ENCODE data around the gene EIF2B1. TPM values are rescaled to one million over a fixed set of nuclear protein-coding genes. Genes with fewer than 3 reads are reported as not detected.

EIF2B1 gene
- 27.9 TPM for total RNA-seq
- long read RNA-seq, transcript EIF2B1-201 (9 exons, 2,477 nt) = major isoform, 76 of 89 reads
- long read RNA-seq, partial matches to known transcripts = 4 of 89 reads
- long read RNA-seq, other reads (novel, unspliced or antisense) = 9 of 89 reads

DNA sequence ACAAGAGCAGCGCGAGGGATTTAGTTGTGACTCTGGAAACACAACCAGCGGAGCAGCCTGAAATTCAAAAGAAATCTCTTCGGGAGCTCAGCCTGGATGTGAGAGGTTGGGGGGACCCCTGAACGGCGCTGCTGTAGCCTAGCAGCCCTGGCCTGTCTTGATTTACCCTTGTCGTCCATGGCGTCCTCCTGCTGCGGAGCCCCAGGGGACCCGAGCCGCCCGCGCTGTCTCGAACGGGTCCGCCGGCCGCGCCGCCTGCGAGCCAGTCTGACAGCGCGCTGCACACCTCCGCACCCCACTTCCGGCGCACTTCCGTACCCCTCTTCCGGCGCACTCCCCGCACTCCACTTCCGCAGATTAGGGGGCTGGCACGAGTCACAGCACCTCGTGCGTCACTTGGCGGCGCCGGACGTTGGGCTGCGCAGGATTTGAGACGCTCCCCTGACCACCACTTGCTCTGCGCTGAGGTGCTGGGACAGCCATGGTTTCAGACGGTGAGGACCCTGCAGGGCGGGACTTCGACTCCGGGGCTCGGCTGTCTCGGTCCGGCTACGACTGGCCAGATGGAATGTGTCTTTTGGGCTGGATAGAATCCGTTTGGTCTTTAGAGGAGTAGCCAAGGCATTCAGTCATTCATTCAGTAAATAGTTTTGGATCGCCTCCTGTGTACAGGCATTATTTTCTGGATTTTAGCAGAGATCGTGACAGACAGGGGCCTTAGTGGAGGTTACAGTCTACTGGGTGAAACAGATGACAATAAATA is at the start of gene EIF2B1, which contains the start of gene GTF2H3:
Gene EIF2B1 (minus strand): TSS at position 308 of the 763 bp plus-strand sequence. CDS start 129 bp downstream, at position 179.
Gene GTF2H3 (plus strand): TSS at position 451 of the 763 bp plus-strand sequence. CDS start 31 bp downstream, at position 482.
- peak; percentile 96 for DNase-seq (ENCODE audit: low spot score)

DNA sequence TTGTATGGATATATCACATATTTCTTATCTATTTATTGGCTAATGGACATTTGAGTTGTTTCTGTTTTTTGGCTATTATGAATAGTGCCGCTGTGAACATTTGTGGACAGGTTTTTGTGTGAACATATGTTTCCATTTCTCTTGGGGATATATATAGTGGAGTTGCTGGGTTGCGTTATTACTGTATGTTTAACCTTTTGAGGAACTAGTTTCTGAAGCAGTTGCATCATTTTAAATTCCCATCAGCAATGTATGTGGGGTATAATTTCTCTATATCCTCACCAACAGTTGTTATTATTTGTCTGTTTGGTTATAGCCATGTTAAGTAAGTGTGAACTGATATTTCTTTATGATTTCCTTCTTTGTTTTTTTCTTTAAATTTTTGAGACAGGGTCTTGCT is 48.1 kb upstream of the EIF2B1 start:
- intact Hi-C loops (cut with DNase I) = no loop called here
- DNase-seq (ENCODE audit: low spot score) = no peak

More for the DNA sequence above, at the start of gene EIF2B1, which contains the start of gene GTF2H3:
- intact Hi-C loops (cut with DNase I) = loop anchor here (10.0 kb wide), 1 partner anchor 81 kb away; the partner anchor contains the start of gene ATP6V0A2

DNA sequence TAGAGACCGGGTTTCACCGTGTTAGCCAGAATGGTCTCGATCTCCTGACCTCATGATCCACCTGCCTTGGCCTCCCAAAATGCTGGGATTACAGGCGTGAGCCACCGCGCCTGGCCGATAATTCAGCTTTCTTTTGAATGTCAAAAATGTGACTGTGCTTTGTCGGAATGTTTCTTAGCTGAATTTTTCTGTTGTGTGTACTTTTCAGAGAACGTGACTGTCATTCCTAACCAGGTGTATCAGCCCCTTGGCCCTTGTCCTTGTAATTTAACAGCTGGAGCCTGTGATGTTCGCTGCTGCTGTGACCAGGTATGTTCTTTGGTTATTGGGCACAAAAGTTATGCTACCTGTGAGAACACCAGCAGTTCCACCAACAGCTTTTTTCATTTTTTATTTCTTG is 45.5 kb upstream of the EIF2B1 start:
- no peak for DNase-seq (ENCODE audit: low spot score)
- intact Hi-C loops (cut with DNase I) = no loop called here

DNA sequence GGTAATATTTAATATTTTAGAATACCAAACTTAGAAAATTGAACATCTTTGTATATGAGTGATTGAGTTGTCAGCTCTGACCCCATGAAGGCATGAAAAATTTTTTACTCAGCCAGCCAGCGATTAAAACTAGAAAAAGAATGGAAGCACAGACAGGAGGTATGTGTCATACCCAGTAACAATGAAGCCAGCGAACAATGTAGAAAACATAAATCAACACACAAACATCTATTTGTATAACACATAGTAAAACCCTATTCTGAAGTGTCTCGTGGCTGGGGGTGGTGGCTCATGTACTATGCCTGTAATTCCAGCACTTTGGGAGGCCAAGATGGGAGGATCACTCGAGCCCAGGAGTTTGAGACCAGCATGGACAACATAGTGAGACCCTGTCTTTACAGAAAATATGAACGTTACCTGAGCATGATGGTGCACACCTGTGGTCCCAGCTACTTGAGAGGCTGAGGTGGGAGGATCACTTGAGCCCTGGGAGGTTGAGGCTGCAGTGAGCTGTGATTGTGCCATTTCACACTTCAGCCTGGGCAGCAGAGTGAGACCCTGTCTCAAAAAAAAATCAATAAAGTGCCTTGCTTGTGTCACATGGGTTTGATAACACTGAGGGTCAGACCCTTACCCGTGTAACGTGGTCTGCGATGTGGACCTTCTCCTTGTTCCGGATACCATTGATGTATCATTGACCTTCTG is 43.3 kb upstream of the EIF2B1 start:
- DNase-seq (ENCODE audit: low spot score) = no peak

DNA sequence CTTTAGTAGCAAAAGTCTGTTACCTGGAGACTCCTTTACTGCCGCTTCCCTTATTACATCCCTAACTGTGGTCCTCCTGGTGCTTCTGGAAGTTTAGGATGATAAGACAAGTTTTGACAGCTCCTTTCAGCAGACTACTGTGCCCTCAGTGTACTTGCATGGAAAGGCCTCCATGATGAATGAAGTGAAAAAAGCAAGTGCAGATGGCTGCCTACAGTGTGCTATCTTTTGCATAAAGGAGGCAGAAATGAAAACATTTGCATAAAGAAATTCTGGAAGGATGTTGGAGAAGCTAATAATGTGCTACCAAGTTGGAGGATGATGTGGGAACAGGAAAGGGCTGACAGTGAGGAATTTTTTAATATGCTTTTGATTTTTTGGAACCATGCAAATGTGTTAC is 42.0 kb upstream of the EIF2B1 start:
- intact Hi-C loops (cut with DNase I) = no loop called here
- DNase-seq (ENCODE audit: low spot score) = no peak

More for the DNA sequence above, 43.3 kb upstream of the EIF2B1 start:
- intact Hi-C loops (cut with DNase I) = no loop called here

DNA sequence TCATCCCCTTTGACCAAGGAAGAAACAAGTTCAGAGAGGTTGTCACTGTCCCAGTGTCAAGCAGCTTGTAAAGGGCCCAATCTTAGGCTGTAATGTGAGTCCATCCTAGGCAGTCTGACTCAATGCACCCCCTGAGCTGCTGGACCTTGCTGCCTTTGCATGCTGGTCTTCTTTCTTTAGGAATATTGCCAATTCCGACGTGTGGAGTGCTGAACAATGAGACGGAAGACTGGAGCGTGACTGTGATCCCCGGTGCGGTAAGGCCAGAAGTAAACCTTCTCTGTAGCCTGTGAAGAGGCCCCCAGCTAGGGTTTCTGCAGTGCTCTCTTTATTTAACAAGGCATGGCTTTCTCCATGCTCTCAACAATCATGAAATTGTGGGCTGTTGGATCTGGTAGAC is 38.4 kb upstream of the EIF2B1 start:
- intact Hi-C loops (cut with DNase I) = no loop called here
- DNase-seq (ENCODE audit: low spot score) = no peak

DNA sequence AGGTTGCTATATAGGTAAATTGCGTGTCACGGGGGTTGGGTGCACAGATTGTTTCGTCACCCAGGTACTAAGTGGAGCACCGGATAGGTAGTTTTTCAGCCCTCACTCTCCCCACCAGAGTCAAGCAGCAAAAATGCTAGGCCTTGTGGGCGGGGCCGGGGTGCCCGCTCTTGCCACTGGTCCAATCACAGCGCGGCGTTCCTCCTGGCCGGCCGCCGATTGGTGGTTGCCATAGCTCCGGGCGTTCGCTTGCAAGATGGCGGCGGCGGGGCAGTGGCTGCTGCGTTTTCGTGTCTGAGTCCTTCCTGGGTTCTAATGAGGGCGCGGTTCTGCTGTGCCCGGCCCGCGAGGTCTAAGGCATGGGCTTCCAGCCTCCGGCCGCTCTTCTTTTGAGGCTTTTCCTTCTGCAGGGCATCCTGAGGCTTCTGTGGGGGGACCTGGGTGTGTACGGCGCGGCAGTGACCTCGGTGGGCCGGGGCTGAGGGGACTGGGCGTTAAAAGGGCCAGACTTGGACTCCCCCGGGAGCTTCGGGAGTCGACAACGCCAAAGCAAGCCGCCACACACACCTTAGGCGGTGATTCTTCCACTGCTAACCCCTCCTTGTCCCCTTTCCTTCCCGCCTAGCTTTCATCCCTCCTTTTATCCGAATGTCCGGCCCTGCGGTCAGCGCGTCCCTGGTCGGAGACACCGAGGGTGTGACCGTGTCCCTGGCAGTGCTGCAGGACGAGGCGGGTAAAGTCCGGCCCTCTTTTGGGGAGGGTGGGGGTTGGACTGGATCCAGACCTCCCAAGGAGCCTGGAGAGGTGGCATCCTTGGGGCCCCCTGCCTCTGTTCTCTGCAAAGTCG is 37.6 kb upstream of the EIF2B1 start, which contains the start of gene TCTN2:
Gene TCTN2 (plus strand): TSS at position 232 of the 847 bp plus-strand sequence. CDS start 128 bp downstream, at position 360.
- intact Hi-C loops (cut with DNase I) = no loop called here

DNA sequence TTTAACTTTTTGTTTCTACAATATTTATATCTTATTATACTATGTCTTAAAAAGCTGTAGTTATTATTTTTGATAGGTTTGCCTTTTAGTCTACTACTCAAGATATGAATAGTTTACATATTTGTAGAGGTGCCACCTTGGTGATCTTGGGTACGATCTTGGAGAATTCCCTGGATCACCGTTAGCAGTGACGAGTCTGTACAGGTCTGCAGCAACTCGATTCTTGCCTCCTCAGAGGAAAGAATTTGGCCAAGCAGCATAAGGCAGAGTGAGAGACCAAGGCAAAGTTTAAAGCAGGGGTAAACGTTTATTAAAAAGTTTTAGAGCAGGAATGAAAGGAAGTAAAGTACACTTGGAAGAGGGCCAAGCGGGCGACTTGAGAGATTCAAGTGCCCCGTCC is 34.3 kb upstream of the EIF2B1 start:
- intact Hi-C loops (cut with DNase I) = no loop called here
- DNase-seq (ENCODE audit: low spot score) = no peak

More for the DNA sequence above, 37.6 kb upstream of the EIF2B1 start, which contains the start of gene TCTN2:
- DNase-seq (ENCODE audit: low spot score) = peak; percentile 96

DNA sequence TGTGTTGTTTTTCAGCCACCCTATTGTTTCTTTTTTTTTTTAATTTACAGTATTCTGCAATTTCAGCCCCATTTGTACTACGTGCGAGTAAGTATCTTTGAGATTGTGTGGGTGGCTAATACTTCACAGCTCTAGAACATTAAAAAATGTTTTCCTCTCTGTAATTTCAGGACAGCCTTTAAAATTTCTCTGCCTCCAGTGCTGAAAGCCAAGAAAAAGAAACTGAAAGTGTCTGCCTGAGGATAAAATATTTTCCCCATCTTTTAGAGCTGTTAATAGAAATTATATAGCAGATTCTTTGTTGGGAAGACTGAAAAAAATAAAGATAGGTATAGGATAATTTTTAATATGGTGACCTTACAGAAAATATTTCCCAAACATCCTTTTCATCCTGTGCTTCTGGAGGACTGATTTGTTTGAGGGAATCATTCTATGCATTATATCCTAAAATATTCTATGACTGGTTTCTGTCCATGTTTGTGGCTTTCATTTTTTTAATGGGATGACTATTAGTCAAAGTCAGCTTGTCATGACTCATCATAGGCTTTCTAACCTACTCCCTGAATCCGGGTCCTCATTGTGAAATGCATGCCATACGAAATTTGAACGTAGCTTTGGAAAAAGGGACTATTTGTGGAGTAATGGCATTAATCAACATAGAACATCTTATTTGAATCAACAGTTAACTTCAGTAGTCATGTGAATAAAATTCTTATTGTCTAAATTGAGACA is 26.7 kb upstream of the EIF2B1 start:
- no peak for DNase-seq (ENCODE audit: low spot score)
- intact Hi-C loops (cut with DNase I) = loop anchor here (10.0 kb wide), 1 partner anchor 325 kb away; no protein-coding TSS in a partner anchor

DNA sequence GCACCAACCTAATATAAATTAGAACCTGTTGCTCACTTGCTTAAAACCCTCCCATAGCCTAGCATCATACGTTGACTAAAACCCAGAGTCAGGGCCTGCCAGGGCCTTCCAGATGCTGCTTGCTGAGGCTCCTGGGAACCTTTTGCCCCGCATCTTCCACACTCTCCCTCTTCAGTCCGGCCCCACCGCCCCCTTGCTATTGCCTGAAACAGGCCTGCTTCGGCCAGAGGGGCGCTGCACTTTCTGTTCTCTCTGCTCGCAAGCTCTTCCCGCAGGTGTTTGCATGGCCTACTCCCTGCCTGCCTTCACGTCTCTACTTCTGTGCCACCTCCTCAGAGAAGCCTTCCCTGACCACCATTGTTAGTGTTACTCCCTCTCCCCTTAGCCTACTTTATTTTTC is 23.7 kb upstream of the EIF2B1 start:
- DNase-seq (ENCODE audit: low spot score) = no peak
- intact Hi-C loops (cut with DNase I) = loop anchor here (10.0 kb wide), 1 partner anchor 328 kb away; no protein-coding TSS in a partner anchor

DNA sequence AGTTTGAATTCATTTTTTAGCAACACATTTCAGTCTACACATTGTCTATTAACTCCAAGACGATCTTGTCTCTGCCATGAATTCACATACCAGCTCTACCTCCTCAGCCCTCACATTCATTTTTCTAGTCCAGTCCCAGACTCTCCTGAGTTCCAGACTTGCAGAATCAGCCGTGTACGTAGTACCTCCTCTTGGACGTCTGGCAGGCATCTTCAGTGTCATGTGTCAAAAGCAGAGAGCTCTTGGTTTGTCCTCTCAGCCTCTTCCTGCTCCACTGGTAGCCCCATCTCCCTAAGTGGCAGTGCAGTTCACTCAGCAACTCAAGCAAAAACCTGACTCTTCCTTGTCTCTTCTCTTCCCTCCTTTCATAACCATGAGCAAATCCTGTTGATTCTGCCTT is 22.9 kb upstream of the EIF2B1 start:
- no peak for DNase-seq (ENCODE audit: low spot score)
- intact Hi-C loops (cut with DNase I) = loop anchor here (10.0 kb wide), 1 partner anchor 328 kb away; no protein-coding TSS in a partner anchor

DNA sequence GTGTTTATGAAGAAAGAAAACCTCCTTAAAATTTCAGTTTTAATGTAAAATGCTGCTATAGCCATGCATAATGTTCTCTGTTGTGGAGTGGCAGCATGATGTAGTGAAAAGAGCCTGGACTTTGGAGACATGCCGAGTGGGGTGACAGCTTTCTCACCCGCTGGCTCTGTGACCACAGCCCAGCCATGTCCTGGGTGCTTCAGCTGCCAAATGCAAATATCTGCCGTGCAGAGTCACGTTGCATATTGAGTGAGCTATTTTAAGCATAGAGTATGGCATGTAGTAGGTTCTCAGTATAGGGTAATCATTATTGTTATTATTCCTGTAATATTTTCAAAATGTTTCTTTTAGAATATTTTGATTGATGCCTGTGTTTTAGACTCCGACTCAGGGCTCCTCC is 21.9 kb upstream of the EIF2B1 start:
- no peak for DNase-seq (ENCODE audit: low spot score)
- intact Hi-C loops (cut with DNase I) = loop anchor here (10.0 kb wide), 1 partner anchor 329 kb away; no protein-coding TSS in a partner anchor

DNA sequence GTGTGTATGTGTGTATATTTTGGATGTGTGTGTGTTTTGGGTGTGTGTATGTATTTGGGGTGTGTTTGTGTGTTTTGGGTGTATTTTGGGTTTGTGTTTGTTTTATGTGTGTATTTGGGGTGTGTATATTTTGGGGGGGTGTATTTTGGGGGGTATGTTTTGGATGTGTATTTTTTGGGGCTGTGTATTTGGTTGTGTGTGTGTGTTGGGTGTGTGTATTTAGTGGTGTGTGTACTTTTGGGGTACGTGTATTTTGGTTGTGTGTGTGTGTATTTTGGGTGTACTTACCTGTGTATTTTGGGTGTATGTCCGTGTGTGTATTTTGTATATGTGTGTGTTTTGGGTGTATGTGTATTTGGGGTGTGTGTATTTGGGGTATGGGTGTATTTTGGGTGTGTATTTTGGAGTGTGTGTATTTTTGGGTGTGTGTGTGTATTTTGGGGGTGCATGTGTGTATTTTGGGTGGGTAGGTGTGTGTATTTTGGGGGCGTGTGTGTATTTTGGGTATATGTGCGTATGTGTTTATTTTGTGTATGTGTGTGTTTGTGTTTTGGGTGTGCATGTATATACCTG is 20.7 kb upstream of the EIF2B1 start:
- DNase-seq (ENCODE audit: low spot score) = no peak
- intact Hi-C loops (cut with DNase I) = loop anchor here (10.0 kb wide), 1 partner anchor 331 kb away; no protein-coding TSS in a partner anchor

DNA sequence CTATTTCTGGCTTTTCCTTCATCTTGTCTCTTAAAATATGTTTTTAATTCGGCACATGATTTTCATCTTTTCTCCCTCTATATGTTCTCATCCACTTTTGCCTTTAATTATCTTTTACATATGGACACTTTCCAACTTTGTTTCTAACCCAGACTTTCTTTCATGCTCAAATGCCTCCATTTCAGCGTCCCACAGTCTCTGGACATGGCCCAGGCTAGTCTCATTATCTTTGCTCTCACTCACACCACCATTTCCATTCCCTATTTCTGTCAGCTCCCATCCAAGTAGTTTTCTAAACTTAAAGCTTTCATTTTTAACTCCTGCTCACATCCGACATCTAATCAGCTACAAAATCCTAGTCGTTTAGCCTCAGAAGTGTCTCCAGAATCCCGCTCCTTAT is 14.9 kb upstream of the EIF2B1 start:
- DNase-seq (ENCODE audit: low spot score) = no peak
- intact Hi-C loops (cut with DNase I) = no loop called here

DNA sequence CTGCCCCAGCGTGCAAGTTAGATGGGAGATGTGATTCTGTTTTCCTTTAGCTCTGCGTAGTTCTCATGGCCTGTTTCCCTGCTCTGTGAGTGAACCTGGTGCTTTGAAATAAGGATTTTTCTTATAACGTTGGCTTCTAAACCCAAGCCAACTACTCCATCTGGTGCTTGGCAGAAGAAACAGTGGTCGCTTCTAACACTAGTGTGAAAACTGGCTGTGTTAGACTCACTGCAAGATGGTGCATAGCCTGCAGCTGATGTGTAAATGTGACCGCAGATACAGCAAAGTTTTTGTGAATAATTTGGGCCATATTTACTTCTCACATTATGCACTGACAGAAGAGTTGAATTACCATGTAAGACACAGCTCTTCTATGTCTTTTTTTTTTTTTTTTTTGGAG is 12.4 kb upstream of the EIF2B1 start:
- intact Hi-C loops (cut with DNase I) = no loop called here
- DNase-seq (ENCODE audit: low spot score) = no peak

DNA sequence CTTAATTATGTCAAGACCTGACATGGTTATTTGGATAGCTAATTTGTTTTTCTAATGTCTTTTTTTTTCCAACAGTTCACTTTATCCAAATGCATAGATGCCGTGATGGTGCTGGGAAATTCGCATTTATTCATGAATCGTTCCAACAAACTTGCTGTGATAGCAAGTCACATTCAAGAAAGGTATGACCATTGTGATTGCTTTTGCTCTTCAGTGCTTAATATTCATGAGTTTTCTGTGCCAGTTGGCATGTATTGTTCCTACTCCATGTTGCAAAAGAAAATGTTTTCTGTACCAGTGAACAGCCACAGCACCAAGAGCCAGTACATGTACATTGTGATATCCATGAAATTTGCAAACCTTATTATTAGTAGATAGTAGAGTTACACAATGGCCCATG is 11.9 kb upstream of the EIF2B1 start:
- intact Hi-C loops (cut with DNase I) = no loop called here
- no peak for DNase-seq (ENCODE audit: low spot score)

DNA sequence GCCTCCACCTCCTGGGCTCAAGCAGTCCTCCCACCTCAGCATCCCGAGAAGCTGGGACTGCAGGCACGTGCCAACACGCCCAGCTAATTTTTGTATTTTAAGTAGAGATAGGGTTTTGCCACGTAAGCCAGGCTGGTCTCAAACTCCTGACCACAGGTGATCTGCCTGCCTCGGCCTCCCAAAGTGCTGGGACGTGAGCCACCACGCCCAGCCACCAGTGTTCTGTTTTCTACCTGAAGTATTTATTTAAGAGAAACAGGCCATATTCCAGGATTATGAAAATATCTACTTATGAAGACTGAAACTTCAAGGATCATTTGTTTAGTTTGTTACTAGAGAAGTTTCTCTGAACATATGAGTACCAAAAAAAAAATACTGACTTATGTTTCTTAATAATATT is 10.4 kb upstream of the EIF2B1 start:
- DNase-seq (ENCODE audit: low spot score) = no peak
- intact Hi-C loops (cut with DNase I) = no loop called here

DNA sequence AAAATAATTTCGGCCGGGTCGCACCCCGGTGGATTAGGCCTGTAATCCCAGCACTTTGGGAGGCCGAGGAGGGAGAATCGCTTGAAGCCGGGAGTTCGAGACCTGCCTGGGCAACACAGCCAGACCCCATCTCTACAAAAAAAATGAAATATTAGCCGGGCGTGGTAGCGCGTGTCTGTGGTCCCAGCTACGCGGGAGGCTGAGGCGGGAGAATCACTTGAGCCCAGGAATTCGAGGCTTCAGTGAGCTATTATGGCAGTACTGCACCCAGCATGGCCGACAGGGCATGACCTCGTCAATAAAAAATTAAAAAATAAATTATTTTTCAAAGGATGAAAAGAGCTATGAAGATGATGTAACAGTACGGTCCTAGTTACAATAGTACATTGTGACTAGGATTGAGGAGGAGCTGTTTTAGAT is 666 bp upstream of the EIF2B1 start:
- intact Hi-C loops (cut with DNase I) = loop anchor here (10.0 kb wide), 1 partner anchor 81 kb away; the partner anchor contains the start of gene ATP6V0A2
- no peak for DNase-seq (ENCODE audit: low spot score)
